Measurements from ENCODE around the gene USP8. TPM values are rescaled to one million over a fixed set of nuclear protein-coding genes. Genes with fewer than 3 reads are reported as not detected.
"Not testable (repeated sequence)": the region's sequence is repeated elsewhere in the genome, so short reads cannot be mapped to it uniquely, and the experiment has no call there.

USP8 gene
- 10 to 100 TPM; 52.7 to 64.5 TPM for total RNA-seq

- peak within 1 kb of the TSS; percentile 96 for H3K27ac Mint-ChIP-seq
- no peaks in the 10 kb centered on the region for H3K9me3 Mint-ChIP-seq
- peak within 1 kb of the TSS; percentile 98 to 99 for H3K4me3 Mint-ChIP-seq
- peaks cover 4 to 7% of the 10 kb centered on the region in 2 donors for H3K36me3 Mint-ChIP-seq (ENCODE audit: insufficient read depth in 2 of 2)
- H3K4me1 Mint-ChIP-seq (ENCODE audit: low read depth), result peaks cover 48% of the 10 kb centered on the region
- no peaks in the 10 kb centered on the region for H3K27me3 Mint-ChIP-seq (ENCODE audit: low read depth)
- ATAC-seq (replicated peaks in 1 of 2), result peak; percentile 98
- peak; percentile 97 for DNase-seq
Measured at GRCh38 chr15:50424066-50424890, at the start of gene USP8. USP8 (plus strand) TSS chr15:50424405; CDS start chr15:50439074, 14,669 bp downstream.

GRCh38 chr15:50377867-50378751 is 46.1 kb upstream of the USP8 start:
- H3K9me3 Mint-ChIP-seq, result no peaks in the 10 kb centered on the region
- H3K27me3 Mint-ChIP-seq (ENCODE audit: low read depth), result no peaks in the 10 kb centered on the region
- peak overlapping the region; percentile 50 to 79 for H3K4me3 Mint-ChIP-seq
- peaks cover 0 to 4% of the 10 kb centered on the region in 2 donors for H3K36me3 Mint-ChIP-seq (ENCODE audit: insufficient read depth in 2 of 2)
- H3K4me1 Mint-ChIP-seq (ENCODE audit: low read depth), result peaks cover 19% of the 10 kb centered on the region
- ATAC-seq (replicated peaks in 1 of 2) (peak; percentile 98 to 99), DNase-seq (peak in 1 of 2 donors; percentile 16)
- peak overlapping the region; percentile 80 for H3K27ac Mint-ChIP-seq

- DNase-seq, result no peak
- peak overlapping the region; percentile 50 to 79 for H3K4me3 Mint-ChIP-seq
- H3K27me3 Mint-ChIP-seq (ENCODE audit: low read depth), result no peaks in the 10 kb centered on the region
- peaks cover 19% of the 10 kb centered on the region for H3K4me1 Mint-ChIP-seq (ENCODE audit: low read depth)
- no peaks in the 10 kb centered on the region for H3K9me3 Mint-ChIP-seq
- peaks cover 0 to 4% of the 10 kb centered on the region in 2 donors for H3K36me3 Mint-ChIP-seq (ENCODE audit: insufficient read depth in 2 of 2)
- no peak for ATAC-seq (replicated peaks in 1 of 2)
- H3K27ac Mint-ChIP-seq, result peak overlapping the region; percentile 80
Measured at GRCh38 chr15:50378776-50379175, 45.4 kb upstream of the USP8 start.

GRCh38 chr15:50379413-50379812 is 44.8 kb upstream of the USP8 start:
- H3K4me1 Mint-ChIP-seq (ENCODE audit: low read depth), result peaks cover 19% of the 10 kb centered on the region
- not testable (repeated sequence) for H3K27ac Mint-ChIP-seq; H3K27me3 Mint-ChIP-seq (ENCODE audit: low read depth); H3K9me3 Mint-ChIP-seq; H3K36me3 Mint-ChIP-seq (ENCODE audit: insufficient read depth in 2 of 2); DNase-seq; H3K4me3 Mint-ChIP-seq; ATAC-seq (replicated peaks in 1 of 2)

GRCh38 chr15:50380089-50380488 is 44.1 kb upstream of the USP8 start:
- Mint-ChIP-seq H3K27me3 (ENCODE audit: low read depth) (no peaks in the 10 kb centered on the region), H3K27ac (no peak overlapping the region), H3K9me3 (no peaks in the 10 kb centered on the region), H3K4me3 (no peak overlapping the region), H3K36me3 (ENCODE audit: insufficient read depth in 2 of 2) (peaks cover 0 to 4% of the 10 kb centered on the region in 2 donors), H3K4me1 (ENCODE audit: low read depth) (peaks cover 19% of the 10 kb centered on the region)
- DNase-seq (no peak), ATAC-seq (replicated peaks in 1 of 2) (no peak)

- Mint-ChIP-seq H3K27me3 (ENCODE audit: low read depth) (no peaks in the 10 kb centered on the region), H3K9me3 (no peaks in the 10 kb centered on the region), H3K27ac (no peak overlapping the region), H3K4me3 (no peak overlapping the region), H3K4me1 (ENCODE audit: low read depth) (peaks cover 21% of the 10 kb centered on the region), H3K36me3 (ENCODE audit: insufficient read depth in 2 of 2) (peaks cover 0 to 4% of the 10 kb centered on the region in 2 donors)
- DNase-seq (no peak), ATAC-seq (replicated peaks in 1 of 2) (no peak)
Measured at GRCh38 chr15:50381438-50381837, 42.8 kb upstream of the USP8 start.

GRCh38 chr15:50382408-50382807 is 41.8 kb upstream of the USP8 start:
- peaks cover 21% of the 10 kb centered on the region for H3K4me1 Mint-ChIP-seq (ENCODE audit: low read depth)
- not testable (repeated sequence) for DNase-seq; H3K36me3 Mint-ChIP-seq (ENCODE audit: insufficient read depth in 2 of 2); H3K9me3 Mint-ChIP-seq; ATAC-seq (replicated peaks in 1 of 2); H3K27me3 Mint-ChIP-seq (ENCODE audit: low read depth); H3K27ac Mint-ChIP-seq; H3K4me3 Mint-ChIP-seq

- Mint-ChIP-seq H3K4me3 (no peak overlapping the region), H3K27ac (no peak overlapping the region)
- no peak for DNase-seq
Measured at GRCh38 chr15:50390554-50391264, 33.5 kb upstream of the USP8 start.

GRCh38 chr15:50391561-50391960 is 32.6 kb upstream of the USP8 start:
- H3K9me3 Mint-ChIP-seq; H3K36me3 Mint-ChIP-seq (ENCODE audit: insufficient read depth in 2 of 2); H3K4me3 Mint-ChIP-seq; H3K27me3 Mint-ChIP-seq (ENCODE audit: low read depth); H3K27ac Mint-ChIP-seq; DNase-seq; H3K4me1 Mint-ChIP-seq (ENCODE audit: low read depth); ATAC-seq (replicated peaks in 1 of 2): not testable (repeated sequence)

More at GRCh38 chr15:50390554-50391264, 33.5 kb upstream of the USP8 start:
- ATAC-seq (replicated peaks in 1 of 2), result no peak
- Mint-ChIP-seq H3K4me1 (ENCODE audit: low read depth) (peaks cover 6% of the 10 kb centered on the region), H3K27me3 (ENCODE audit: low read depth) (no peaks in the 10 kb centered on the region), H3K9me3 (no peaks in the 10 kb centered on the region), H3K36me3 (ENCODE audit: insufficient read depth in 2 of 2) (no peaks in the 10 kb centered on the region)

- DNase-seq (no peak), ATAC-seq (replicated peaks in 1 of 2) (no peak)
- Mint-ChIP-seq H3K27me3 (ENCODE audit: low read depth) (no peaks in the 10 kb centered on the region), H3K4me1 (ENCODE audit: low read depth) (no peaks in the 10 kb centered on the region), H3K36me3 (ENCODE audit: insufficient read depth in 2 of 2) (no peaks in the 10 kb centered on the region), H3K9me3 (no peaks in the 10 kb centered on the region), H3K4me3 (no peak overlapping the region), H3K27ac (no peak overlapping the region)
Measured at GRCh38 chr15:50411870-50412269, 12.3 kb upstream of the USP8 start.

GRCh38 chr15:50414624-50415023 is 9.6 kb upstream of the USP8 start:
- no peaks in the 10 kb centered on the region for H3K36me3 Mint-ChIP-seq (ENCODE audit: insufficient read depth in 2 of 2)
- H3K9me3 Mint-ChIP-seq, result no peaks in the 10 kb centered on the region
- no peak overlapping the region for H3K4me3 Mint-ChIP-seq
- no peaks in the 10 kb centered on the region for H3K27me3 Mint-ChIP-seq (ENCODE audit: low read depth)
- H3K27ac Mint-ChIP-seq, result no peak overlapping the region
- no peaks in the 10 kb centered on the region for H3K4me1 Mint-ChIP-seq (ENCODE audit: low read depth)
- DNase-seq (no peak), ATAC-seq (replicated peaks in 1 of 2) (no peak)

- no peak for ATAC-seq (replicated peaks in 1 of 2)
- Mint-ChIP-seq H3K4me1 (ENCODE audit: low read depth) (no peaks in the 10 kb centered on the region), H3K27ac (no peak overlapping the region), H3K27me3 (ENCODE audit: low read depth) (no peaks in the 10 kb centered on the region), H3K36me3 (ENCODE audit: insufficient read depth in 2 of 2) (no peaks in the 10 kb centered on the region), H3K4me3 (no peak overlapping the region), H3K9me3 (no peaks in the 10 kb centered on the region)
- no peak for DNase-seq
Measured at GRCh38 chr15:50415752-50416404, 8.3 kb upstream of the USP8 start.

Data from activated T-cell treated with anti-CD3 and anti-CD28 coated beads, Interleukin-2, amount 50 U/mL, for 72 hours (primary cell).